Measurements from ENCODE around the gene ARL5A. TPM values are rescaled to one million over a fixed set of nuclear protein-coding genes. Genes with fewer than 3 reads are reported as not detected.

The ARL5A gene
- total and polyA plus RNA-seq, 12 donors: 8.3 to 62.3 (median 55.6) TPM

DNA sequence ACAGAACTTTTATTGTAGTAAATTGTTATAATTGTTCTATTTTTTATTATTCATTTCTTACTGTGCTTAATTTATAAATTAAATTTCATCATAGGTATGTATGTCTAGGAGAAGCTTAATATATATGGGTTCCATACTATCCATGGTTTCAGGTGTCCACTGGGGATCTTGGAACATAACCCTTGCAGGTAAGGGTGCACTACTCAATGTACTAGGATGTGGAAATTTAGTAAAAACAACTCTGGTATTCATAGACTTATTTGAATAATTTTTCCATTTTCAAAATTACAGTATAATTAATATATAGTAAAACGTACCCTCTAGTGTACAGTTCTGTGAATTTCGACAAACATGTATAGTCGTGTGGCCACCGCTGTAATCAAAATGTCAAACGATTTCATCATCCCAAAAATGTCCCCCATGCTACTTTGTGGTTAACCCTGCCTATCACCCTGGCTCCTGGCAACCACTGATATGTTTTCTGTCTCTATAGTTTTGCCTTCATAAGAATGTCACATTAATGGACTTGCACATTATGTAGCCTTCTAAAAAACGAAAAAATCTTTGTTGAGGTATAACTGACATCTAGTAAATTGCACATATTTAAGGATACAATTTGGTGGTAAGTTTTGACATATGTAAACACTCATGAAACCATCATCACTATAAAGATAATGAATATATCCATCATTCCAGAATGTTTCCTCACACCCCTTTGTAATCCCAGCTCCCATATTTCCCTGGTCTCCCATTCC is 45.7 kb downstream of the ARL5A start:
- no peak overlapping the region for H3K27ac ChIP-seq
- peaks cover 0 to 78% (median 9%) of the 10 kb centered on the region in 9 donors for H3K36me3 ChIP-seq
- intact Hi-C loops (cut with DNase I): no loop called here

GRCh38 chr2:151781642-151782041 is 46.6 kb downstream of the ARL5A start:
- no peak overlapping the region for H3K27ac ChIP-seq
- peaks cover 0 to 13% (median 0%) of the 10 kb centered on the region in 11 donors for H3K9me3 ChIP-seq
- DNase-seq (no peak), ATAC-seq (no peak)
- H3K36me3 ChIP-seq: peaks cover 0 to 84% (median 9%) of the 10 kb centered on the region in 9 donors
- no peak for TF ChIP-seq CTCF (IDR thresholded peaks at IDR 0.05)
- no peak overlapping the region for H3K4me3 ChIP-seq
- no peaks in the 10 kb centered on the region for H3K27me3 ChIP-seq
- 89 to 97% methylated on average over 4 of the region's 4 CpGs for WGBS, 2 donors
- intact Hi-C loops (cut with DNase I): no loop called here
- H3K4me1 ChIP-seq: no peaks in the 10 kb centered on the region

More for the DNA sequence above, 45.7 kb downstream of the ARL5A start:
- 87 to 89% methylated on average over 6 of the region's 6 CpGs for WGBS, 2 donors
- H3K4me3 ChIP-seq: no peak overlapping the region
- no peak for TF ChIP-seq CTCF (IDR thresholded peaks at IDR 0.05)
- peaks cover 0 to 13% (median 0%) of the 10 kb centered on the region in 11 donors for H3K9me3 ChIP-seq
- no peak for DNase-seq
- H3K4me1 ChIP-seq: no peaks in the 10 kb centered on the region
- H3K27me3 ChIP-seq: no peaks in the 10 kb centered on the region
- no peak for ATAC-seq

DNA sequence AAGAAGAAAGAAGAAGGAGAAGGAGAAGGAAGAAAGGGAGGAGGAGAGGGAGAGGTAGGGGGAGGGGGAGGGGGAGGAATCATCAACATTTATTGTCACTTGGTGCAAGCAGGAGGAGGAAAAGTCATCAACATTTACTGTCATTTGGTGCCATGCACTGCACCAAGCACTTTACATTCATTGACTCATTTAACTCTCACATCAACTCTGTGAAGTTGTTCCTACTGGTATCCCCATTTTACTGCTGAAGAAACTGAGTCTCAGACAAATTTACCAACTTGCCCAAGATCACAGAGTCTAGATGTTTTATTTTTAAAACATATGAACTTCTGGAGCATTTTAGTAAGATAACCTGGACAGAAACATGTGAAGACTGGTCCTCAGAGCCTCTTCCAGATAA is 47.3 kb downstream of the ARL5A start:
- H3K9me3 ChIP-seq: peaks cover 0 to 13% (median 0%) of the 10 kb centered on the region in 11 donors
- no peak for TF ChIP-seq CTCF (IDR thresholded peaks at IDR 0.05)
- H3K27me3 ChIP-seq: no peaks in the 10 kb centered on the region
- DNase-seq: no peak
- H3K4me1 ChIP-seq: no peaks in the 10 kb centered on the region
- peaks cover 0 to 85% (median 9%) of the 10 kb centered on the region in 9 donors for H3K36me3 ChIP-seq
- no peak overlapping the region for H3K4me3 ChIP-seq
- intact Hi-C loops (cut with DNase I): no loop called here
- no peak for ATAC-seq
- H3K27ac ChIP-seq: no peak overlapping the region

DNA sequence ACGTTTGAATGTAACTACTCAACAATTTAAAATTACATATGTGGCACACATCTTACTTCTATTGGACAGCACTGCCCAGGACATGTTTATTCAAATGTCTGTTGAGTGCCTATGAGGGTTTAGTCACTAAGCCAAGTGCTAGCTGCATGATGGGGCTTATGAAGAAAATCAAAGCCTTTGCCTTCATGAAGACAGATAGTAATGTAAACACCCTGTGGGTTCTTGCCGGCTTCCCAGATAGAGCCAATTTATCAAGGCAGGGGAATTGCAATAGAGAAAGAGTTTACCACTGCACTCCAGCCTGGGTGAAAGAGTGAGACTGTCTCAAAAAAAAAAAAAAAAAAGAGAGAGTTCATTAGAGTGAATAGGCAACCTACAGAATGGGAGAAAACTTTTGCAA is 50.3 kb downstream of the ARL5A start:
- peaks cover 0 to 62% (median 9%) of the 10 kb centered on the region in 9 donors for H3K36me3 ChIP-seq
- no peak for ATAC-seq
- no peak overlapping the region for H3K27ac ChIP-seq
- peaks cover 0 to 18% (median 12%) of the 10 kb centered on the region in 9 donors for H3K4me1 ChIP-seq
- H3K9me3 ChIP-seq: peaks cover 0 to 13% (median 0%) of the 10 kb centered on the region in 11 donors
- intact Hi-C loops (cut with DNase I): no loop called here
- H3K27me3 ChIP-seq: no peaks in the 10 kb centered on the region
- no peak for DNase-seq
- WGBS, 2 donors: 89 to 90% methylated on average over 2 of the region's 2 CpGs
- no peak for TF ChIP-seq CTCF (IDR thresholded peaks at IDR 0.05)
- no peak overlapping the region for H3K4me3 ChIP-seq
